Nephron progenitor cell (in vitro differentiated cells): ENCODE measurements around the gene NPB.

ENCODE experiments used
- DNase-seq: peaks from one replicate; pipeline ENCODE4 v3.0.0; 2021
- H3K27ac Mint-ChIP-seq: 2 replicates; pipeline ENCODE4 v1.8.0; 2021; ENCODE audit warnings: mild to moderate bottlenecking, moderate library complexity, mixed read lengths
- H3K27me3 Mint-ChIP-seq: 2 replicates; pipeline ENCODE4 v1.8.0; 2021; ENCODE audit warnings: mild to moderate bottlenecking, low read depth, mixed read lengths; ENCODE audit not compliant: poor library complexity
- H3K36me3 Mint-ChIP-seq: 2 replicates; pipeline ENCODE4 v1.8.0; 2021; ENCODE audit warnings: low read depth, mixed read lengths
- H3K4me1 Mint-ChIP-seq: 2 replicates; pipeline ENCODE4 v1.8.0; 2021; ENCODE audit warnings: mixed read lengths
- H3K4me3 Mint-ChIP-seq: 2 replicates; pipeline ENCODE4 v1.8.0; 2021; ENCODE audit warnings: mild to moderate bottlenecking, moderate library complexity, mixed read lengths
- H3K9me3 Mint-ChIP-seq: 2 replicates; pipeline ENCODE4 v1.8.0; 2021; ENCODE audit warnings: mild to moderate bottlenecking, moderate library complexity, mixed read lengths
- TF ChIP-seq, protein P1 (sequence below): fragments of 200-600 bp; sonication (generic); IDR thresholded peaks from 2 replicates; pipeline ENCODE4 v1.5.0; 2021; ENCODE audit warnings: antibody characterized with exemption

NPB gene

DNA sequence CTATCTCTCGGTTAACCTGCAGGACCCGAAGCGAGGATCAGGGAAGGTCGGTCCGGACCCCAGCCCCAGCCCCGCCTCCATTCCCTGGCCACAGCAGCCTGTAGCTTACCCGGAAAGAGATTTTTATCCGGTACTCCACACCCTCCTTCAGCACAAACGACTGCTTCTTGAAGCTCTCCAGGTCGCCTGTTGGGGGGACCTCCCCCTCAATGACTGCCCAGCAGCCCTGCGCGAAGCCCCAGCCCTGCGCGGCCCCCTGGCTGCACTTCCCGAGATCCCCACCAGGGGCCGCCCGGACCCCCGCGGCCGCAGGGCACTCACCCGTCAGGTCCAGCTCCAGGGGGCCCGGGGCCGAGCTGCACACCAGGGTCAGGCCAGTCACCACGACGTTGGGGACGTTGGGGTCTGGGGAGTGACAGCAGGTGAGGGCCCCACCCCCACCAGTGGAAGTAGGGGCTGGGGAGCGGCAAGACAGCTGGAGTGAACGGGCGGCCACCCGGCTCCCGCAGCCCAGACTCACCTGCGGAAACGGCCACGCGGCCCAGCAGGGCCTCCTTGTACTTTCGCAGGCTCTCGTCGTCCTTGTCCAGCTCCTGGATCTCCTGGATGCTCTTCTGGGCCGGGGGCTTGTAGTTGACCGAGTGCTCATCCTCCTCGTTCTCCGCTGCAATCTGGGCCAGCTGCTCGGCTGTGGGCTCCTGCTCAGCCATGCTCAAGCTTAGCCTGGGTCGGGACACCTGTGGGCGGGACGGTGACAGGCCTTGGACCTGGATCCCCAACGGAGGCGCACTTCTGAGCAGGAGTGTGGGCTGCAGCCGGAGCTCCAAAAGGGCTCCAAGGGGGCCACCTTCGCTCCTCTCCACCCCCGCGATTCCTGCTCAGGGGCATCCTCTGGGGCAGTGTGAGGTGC lies 32.6 kb upstream of the NPB start:
- TF ChIP-seq, protein P1, sequence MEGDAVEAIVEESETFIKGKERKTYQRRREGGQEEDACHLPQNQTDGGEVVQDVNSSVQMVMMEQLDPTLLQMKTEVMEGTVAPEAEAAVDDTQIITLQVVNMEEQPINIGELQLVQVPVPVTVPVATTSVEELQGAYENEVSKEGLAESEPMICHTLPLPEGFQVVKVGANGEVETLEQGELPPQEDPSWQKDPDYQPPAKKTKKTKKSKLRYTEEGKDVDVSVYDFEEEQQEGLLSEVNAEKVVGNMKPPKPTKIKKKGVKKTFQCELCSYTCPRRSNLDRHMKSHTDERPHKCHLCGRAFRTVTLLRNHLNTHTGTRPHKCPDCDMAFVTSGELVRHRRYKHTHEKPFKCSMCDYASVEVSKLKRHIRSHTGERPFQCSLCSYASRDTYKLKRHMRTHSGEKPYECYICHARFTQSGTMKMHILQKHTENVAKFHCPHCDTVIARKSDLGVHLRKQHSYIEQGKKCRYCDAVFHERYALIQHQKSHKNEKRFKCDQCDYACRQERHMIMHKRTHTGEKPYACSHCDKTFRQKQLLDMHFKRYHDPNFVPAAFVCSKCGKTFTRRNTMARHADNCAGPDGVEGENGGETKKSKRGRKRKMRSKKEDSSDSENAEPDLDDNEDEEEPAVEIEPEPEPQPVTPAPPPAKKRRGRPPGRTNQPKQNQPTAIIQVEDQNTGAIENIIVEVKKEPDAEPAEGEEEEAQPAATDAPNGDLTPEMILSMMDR: peak; percentile 97
- peaks cover 61% of the 10 kb centered on the region for H3K4me1 Mint-ChIP-seq
- H3K9me3 Mint-ChIP-seq: no peaks in the 10 kb centered on the region
- no peaks in the 10 kb centered on the region for H3K27me3 Mint-ChIP-seq
- peak; percentile 84 for DNase-seq
- H3K36me3 Mint-ChIP-seq: no peaks in the 10 kb centered on the region
- H3K4me3 Mint-ChIP-seq: peak overlapping the region; percentile 85
- peak overlapping the region; percentile 87 for H3K27ac Mint-ChIP-seq

DNA sequence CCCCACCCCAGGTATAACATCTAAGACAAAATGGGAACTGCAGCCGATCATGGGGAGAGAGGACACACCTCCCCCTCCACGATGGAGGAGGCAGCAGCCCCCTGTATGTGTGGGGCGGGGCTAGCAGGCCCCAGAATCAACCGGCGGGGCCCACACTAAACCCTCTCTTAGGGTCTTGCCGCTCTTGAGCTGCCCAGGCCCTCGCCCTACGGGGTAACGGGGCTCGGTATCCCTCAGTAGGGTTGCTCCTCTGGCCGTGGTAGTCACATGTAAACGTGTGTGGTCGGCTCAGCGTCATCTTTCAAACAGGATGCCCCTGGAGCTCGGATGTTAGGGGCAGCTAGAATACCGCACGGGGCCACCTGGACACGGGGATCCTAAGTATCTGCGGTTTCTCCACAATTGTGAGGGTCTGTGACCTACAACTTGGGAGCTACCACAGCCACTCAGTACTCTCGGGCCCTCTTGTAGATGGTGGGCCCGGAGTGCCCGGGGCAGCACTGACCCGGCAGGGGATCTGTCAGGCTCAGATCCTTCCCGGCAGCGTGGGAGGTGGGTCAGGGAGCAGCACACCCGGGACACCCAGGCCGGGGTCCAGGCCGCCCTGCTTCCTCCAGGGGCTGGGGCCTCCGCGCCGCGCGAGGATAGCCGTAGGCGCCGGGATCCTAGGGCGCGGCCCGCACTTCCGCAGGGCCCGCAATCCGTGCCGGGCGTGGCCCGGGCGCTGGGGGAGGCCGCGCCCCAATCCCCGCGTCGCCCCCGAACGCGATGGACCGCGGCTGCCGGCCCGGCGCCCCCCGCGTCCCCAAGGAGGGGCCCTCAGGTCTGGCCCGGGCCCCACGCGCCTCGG lies 31.7 kb upstream of the NPB start:
- TF ChIP-seq, protein P1: no peak
- Mint-ChIP-seq H3K9me3 (no peaks in the 10 kb centered on the region), H3K4me3 (peak overlapping the region; percentile 85), H3K27ac (peak overlapping the region; percentile 84), H3K36me3 (no peaks in the 10 kb centered on the region), H3K27me3 (no peaks in the 10 kb centered on the region), H3K4me1 (peaks cover 61% of the 10 kb centered on the region)
- DNase-seq: peak; percentile 41

DNA sequence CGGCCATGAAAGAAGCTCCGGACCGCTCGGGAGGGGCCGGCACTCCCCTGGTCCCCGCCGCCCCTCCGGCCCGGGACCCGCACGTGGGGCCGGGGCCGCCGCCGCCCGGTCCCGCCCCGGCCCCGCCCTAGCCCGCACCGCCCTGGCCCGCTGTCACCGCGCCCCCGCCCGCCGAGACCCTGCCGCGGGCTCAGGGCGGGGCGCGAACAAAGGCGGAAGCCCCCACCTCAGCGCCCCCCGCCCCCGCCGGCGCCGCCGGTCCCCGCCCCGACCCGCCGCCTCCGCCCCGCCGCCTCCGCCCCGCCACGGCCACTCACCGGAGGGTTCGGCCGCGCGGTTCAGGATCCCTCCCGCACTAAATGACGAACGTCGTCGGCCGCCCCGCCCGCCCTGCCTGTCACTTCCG lies 31.1 kb upstream of the NPB start, which contains the start of gene ARHGDIA:
TSS of gene ARHGDIA (minus strand) at position 357 of the 406 bp plus-strand sequence. CDS start 1,407 bp downstream, outside the sequence.
- peak; percentile 33 for DNase-seq
- H3K4me1 Mint-ChIP-seq: peaks cover 58% of the 10 kb centered on the region
- TF ChIP-seq, protein P1: no peak
- no peaks in the 10 kb centered on the region for H3K9me3 Mint-ChIP-seq
- peak within 1 kb of the TSS; percentile 85 for H3K4me3 Mint-ChIP-seq
- H3K27me3 Mint-ChIP-seq: no peaks in the 10 kb centered on the region
- no peaks in the 10 kb centered on the region for H3K36me3 Mint-ChIP-seq
- peak within 1 kb of the TSS; percentile 84 for H3K27ac Mint-ChIP-seq

DNA sequence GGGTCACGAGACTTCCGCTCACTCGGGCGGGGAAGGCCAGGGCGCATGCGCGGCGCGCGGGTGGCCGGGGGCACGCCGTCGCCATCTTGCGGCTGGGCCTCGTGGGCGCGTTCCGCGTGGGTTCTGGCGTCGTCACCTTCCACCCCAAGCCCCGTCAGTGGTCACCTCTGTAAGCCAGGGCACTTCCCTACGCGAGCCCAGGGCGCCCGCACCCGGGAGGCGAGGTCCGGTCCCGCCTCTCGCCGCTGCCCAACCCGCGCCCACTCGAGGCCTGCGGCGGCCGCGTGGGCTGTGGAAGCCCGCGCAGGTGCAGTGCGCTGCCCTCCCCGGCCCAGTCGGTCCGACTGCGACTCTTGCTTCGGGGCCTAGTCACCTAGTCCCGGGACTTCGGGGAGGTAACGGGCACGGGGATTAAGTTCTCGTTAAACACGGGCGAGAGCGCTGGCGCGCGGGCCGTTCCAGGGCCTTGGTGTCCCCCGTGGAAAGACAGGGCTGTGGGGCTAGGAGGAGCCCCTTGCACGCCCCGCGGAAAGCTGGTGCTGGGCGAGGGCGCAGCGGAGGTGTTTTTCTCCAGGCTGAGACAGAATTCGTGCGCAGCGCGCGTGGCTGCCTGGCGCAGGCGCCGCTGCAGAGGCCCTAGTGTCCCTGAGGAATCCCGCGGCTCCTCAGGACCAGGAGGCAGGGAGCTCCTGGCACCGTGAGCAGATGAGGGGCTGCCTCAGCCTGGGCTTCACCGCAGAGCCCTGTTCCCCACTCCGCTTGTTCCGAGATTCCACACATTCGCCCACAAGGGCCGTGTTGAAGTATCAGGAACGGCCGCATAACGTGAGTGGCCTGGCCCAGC lies 30.4 kb upstream of the NPB start:
- H3K4me3 Mint-ChIP-seq: peak overlapping the region; percentile 81
- H3K4me1 Mint-ChIP-seq: peaks cover 53% of the 10 kb centered on the region
- H3K36me3 Mint-ChIP-seq: no peaks in the 10 kb centered on the region
- TF ChIP-seq, protein P1: no peak
- H3K27ac Mint-ChIP-seq: peak overlapping the region; percentile 22
- DNase-seq: peak; percentile 92
- H3K27me3 Mint-ChIP-seq: no peaks in the 10 kb centered on the region
- H3K9me3 Mint-ChIP-seq: no peaks in the 10 kb centered on the region

DNA sequence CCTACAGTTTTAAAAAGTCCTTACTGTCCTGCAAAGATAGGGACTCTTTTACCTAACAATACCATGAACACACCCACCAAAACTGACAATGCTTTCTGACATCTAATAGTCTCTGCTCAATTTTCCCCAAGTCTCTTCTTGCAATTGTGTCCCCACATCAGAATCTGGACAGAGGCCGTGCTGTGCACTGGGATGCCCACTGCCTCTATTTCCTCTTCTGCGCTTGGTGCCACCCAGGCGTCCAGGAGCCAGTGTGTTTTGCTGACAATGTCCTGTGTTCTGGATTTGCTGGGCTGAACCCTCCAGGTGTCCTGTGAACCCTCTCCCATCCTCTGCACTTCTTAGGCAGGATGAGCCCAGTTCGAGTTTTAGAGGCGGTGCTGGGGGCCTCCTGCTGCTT lies 24.5 kb upstream of the NPB start:
- Mint-ChIP-seq H3K36me3 (peaks cover 46% of the 10 kb centered on the region), H3K9me3 (no peaks in the 10 kb centered on the region), H3K27ac (peak overlapping the region; percentile 32), H3K4me1 (peaks cover 8% of the 10 kb centered on the region), H3K27me3 (no peaks in the 10 kb centered on the region), H3K4me3 (no peak overlapping the region)
- no peak for DNase-seq
- TF ChIP-seq, protein P1: no peak
